ENCODE results near the gene CDK19.
A peak's percentile ranks its signal among the peaks of the same experiment; 100 is the strongest.
"Not testable (repeated sequence)": the region's sequence is repeated elsewhere in the genome, so short reads cannot be mapped to it uniquely, and the experiment has no call there.

Gene CDK19

DNA sequence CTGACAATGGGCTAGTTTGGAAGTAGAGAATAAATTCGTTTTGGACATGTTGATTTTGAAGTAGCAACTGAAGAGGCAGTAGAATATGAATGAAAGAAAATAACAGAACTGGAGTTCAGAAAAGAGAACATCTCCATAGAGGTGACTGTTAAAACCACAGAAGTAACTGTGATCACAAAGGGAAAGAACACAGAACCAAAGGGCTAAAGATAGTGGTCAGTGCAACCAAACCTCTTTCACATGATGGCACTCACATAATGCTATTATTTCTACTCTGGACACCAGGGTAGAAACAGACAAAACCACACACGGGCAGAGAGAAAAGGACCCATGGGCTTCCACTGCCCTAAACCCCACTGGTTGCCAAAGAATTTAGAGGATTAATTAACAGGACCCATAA lies 58.5 kb downstream of the CDK19 start:
- no peak for DNase-seq (ENCODE audit: low read depth)

DNA sequence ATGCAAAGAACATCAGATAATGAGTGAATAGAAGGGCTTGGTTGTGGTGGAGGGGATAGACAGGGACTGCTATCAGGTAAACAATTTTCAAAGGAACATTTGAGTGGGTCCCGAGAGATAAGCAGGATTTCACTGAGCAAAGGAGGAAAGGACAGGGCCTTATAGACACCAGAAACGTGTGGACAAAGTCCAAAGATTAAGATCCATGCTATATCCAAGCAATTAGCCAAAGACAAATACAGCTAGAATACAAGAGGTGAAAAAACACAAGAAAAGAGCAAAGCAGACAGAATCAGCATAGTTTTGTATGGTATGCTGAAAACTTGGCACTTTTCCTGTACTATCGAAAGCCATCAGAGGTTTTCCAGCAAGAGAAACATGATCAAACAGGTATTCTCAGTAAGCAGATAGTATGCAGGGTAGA lies 59.8 kb downstream of the CDK19 start:
- DNase-seq (ENCODE audit: low read depth): no peak

DNA sequence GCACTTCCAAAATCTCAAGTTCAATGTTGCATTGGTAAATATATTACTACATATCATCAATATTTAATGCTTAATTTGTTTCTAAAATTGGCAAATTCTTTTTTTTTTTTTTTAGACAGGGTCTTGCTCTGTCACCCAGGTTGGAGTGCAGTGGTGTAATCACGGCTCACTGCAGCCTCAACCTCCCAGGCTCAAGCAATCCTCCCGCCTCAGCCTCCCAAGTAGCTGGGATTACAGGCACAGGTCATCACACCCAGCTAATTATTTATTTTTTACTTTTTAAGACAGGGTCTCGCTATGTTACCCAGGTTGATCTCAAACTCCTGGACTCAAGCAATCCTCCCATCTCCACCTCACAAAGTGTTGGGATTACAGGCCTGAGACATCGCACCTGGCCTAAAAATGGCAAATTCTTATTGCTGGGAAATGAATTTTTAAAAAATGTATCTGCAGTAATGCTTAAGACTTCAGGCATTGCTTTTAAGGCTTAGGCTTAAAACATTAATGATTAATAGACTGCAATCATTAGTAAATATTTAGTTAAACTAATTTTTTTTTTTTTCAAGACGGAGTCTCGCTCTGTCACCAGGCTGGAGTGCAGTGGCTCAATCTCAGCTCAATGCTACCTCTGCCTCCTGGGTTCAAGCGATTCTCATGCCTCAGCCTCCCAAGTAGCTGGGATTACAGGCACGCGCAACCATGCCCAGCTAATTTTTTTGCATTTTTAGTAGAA lies 61.2 kb downstream of the CDK19 start:
- not testable (repeated sequence) for DNase-seq (ENCODE audit: low read depth)

DNA sequence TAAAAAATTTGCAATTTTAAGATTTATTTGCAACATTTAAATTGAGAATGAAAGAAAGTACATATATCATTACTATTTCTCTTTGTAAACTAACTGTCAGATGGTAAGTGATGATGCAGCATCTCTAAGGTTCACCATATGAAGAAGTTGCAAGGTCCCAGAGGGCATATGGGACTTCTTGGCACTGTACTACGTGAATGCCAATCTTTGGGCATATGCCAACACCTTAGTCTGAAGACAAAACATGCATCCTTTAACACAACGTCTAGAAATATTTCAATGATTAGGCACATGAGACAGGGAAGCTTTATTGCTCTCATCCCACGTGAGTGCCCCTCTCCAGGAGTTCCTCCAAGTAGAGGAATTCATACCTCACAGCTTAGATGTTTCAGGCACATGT lies 66.8 kb downstream of the CDK19 start:
- no peak for DNase-seq (ENCODE audit: low read depth)

DNA sequence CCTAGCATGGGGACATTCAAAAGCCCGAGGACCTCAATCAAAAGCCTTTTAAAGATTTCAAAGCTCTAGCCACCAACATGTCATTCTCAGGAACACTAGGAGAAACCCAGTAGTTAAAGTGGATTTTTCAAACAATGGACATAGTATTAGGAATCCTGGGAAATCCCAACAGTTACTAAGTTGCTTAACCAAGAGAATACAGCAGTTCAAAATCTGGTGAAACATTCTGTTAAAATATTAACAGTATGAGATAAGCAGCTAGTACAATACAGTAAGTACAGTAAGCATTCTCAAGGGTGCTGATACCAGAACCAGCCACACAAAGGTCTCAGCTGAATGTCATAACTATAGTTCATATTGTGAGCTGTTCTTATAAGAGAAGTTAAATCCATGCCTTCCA lies 68.6 kb downstream of the CDK19 start:
- no peak for DNase-seq (ENCODE audit: low read depth)

DNA sequence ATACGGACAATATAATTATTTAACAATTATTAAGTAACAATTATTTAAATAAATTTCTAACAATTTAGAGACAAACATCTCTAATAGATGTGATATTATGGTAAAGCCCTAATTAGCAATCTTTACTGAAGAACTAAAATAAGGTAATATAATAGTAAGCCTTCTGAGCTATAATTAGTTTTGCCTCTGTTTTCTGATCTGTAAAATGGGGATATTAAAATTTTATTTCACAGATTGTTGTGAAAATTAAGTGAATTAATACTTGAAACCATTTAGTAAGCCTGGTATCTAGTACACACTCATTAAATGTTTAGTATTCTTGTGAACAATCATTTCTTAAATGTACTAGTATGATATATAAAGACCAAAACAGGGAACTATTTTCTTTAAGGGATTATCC lies 70.3 kb downstream of the CDK19 start:
- DNase-seq (ENCODE audit: low read depth): no peak

DNA sequence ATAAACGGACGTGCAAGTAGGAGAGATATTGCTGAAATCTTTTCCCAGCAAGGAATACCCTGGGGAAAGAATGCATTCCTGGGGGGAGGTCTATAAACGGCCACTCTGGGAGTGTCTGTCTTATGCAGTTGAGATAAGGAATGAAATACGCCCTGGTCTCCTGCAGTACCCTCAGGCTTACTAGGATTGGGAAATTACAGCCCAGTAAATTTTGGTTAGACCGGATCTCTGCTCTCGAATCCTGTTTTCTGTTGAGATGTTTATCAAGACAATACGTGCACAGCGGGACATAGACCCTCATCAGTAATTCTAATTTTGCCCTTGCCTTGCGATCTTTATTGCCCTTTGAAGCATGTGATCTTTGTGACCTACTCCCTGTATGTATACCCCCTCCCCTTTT lies 72.7 kb downstream of the CDK19 start:
- DNase-seq (ENCODE audit: low read depth): not testable (repeated sequence)

DNA sequence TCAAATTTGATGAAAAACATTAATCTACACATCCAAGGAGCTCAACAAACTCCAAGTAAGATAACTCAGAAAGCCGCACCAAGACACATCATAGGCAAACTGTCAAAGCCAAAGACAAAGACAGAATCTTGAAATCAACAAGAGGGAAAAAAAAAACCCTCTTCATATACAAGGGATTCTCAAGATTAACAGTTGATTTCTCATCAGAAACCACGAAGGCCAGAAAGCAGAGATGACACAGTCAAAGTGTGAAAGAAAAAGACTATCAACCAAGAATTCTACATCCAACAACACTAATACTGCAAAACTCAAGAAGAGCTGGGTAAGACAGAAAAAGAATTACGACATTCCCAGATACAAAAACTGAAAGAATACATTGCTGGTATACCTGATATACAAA lies 73.8 kb downstream of the CDK19 start:
- DNase-seq (ENCODE audit: low read depth): no peak

DNA sequence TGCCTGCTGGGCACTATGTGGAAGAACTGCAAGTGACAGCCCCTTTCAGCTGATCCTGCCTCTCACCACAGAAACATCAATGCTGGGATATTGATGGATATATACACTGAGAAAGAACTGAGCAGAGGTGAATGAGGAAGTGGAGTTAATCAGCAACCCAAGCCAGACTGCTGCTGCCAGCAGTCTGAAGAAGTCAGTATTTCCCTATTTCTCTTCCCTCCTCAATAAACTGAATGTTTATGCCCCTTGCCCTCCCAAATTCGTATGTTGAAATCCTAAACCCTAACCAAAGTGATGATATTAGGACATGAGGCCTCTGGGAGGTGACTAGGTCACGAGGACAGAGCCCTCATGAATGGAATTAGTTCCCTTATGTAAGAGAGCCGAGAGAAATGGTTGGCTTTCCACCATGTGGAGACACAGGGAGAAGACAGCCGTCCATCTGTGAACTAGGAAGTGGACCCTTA lies 76.3 kb downstream of the CDK19 start:
- no peak for DNase-seq (ENCODE audit: low read depth)

DNA sequence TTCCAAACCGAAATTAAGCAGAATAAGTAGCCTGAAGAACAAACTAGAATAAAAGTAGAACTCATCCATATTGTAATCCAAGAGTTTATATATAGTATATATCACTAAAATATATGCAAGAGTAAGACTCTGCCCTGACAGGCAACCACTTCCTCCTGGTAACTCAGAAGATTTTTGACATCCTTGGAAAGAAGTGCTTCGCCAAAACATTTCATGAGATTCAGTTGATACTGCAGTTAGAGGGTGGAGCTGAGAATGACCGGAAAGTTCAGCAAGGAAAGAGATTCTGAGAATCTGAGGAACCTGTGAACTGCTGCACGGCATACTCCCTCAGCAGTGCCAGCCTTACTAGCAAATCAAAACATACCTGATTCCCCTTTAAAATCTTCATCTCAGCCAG lies 79.6 kb downstream of the CDK19 start:
- DNase-seq (ENCODE audit: low read depth): no peak

DNA sequence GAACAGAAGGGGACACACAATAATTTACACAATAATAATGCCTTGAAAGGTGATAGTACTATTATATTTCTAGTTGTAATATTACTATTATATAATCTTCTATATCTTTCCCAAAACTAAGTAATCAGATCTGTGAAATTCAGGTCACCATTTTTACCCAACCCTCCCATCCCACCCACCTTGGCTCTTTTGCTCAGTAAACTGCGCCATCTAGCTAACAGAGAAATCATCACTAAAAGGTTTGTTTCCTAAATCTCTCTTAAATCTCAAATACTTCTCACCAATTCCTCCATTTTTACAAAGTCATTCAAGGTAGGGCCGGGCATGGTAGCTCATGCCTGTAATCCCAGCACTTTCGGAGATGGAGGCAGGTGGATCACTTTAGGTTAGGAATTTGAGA lies 83.4 kb downstream of the CDK19 start:
- DNase-seq (ENCODE audit: low read depth): no peak

DNA sequence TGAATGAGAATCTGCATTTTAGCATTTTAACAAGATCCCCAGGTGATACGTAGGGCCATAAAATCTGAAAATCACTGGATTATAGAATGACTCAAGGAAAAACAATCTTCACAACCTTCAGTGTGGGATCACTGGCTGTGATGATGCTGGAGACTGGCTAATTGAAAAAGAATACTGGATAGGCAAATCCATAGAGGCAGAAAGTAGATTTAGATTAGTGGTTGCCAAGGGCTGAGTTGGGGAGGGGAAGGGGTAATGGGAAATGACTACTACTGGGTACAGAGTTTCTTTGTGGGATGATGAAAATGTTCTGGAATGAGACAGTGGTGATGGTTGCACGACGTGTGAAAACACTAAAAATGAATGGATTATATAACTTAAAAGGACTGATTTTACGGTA lies 84.1 kb downstream of the CDK19 start:
- peak; percentile 13 for DNase-seq (ENCODE audit: low read depth)

DNA sequence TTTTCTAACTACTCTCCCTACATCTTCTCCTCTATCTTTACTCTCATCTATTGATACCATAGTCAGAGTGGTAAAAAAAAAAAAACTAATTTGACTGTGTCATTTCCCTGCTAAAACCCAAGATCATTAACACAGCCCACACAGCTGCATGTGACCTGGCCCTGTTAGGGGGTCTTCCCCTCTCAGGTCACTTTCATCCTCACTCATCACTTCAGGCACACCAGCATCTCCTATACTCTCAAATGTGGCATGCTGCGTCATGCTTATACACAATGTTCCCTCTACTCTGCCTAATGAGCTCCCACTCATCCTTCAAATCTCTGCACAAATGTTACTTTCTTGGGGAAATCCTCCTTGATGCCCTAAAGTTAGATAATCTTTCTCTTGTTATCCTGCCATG lies 86.8 kb downstream of the CDK19 start:
- DNase-seq (ENCODE audit: low read depth): no peak

DNA sequence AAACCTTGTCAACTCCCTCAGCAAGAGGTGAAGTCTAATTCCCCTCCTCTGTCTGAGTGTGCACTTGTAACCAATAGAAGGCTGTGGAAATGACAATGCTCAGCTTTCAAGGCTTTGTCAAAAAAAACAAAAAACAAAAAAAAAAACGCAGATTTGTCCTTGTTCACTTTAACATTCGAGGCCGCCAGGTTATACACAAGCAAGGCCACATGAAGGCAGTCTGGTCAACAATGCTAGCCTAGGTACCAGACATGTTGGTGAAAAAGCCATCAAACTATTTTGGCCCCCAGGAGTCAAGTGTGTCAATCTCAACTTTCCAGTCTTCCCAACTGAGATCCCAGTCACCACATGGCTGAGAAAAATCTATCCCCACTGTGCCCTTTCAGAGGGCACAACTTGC lies 92.3 kb downstream of the CDK19 start:
- DNase-seq (ENCODE audit: low read depth): no peak

DNA sequence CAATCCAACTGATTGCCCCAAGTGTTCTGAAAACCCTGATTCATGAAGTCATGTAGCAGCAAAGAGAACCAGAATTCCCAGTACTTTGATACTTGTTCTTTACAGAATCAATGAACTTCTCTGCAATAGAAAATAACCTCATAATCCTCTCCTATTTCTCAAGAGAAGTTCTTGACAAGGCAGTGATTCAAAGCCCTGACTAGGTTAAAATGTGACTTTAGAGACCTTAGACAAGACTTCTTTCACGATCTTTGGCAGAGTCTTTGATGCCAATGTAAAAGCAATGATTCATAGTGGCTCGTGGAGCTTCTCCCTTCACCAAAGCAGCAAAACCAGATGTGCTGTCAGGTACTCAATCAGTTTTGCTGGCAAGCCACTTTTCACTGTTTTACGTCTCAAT lies 95.2 kb downstream of the CDK19 start:
- DNase-seq (ENCODE audit: low read depth): no peak

DNA sequence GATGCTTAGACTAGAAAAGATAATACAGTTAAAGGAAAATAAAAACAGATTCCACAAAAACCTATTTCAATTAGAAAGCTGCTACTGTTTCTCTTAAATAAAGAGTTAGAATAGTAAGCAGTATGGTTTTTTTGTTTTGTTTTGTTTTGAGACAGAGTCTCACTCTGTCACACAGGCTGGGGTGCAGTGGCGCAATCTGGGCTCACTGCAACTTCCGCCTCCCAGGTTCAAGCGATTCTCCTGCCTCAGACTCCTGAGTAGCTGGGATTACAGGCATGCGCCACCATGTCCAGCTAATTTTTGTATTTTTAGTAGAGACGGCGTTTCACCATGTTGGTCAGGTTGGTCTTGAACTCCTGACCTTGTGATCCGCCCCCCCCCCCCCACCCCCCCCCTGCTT lies 95.7 kb downstream of the CDK19 start:
- not testable (repeated sequence) for DNase-seq (ENCODE audit: low read depth)

DNA sequence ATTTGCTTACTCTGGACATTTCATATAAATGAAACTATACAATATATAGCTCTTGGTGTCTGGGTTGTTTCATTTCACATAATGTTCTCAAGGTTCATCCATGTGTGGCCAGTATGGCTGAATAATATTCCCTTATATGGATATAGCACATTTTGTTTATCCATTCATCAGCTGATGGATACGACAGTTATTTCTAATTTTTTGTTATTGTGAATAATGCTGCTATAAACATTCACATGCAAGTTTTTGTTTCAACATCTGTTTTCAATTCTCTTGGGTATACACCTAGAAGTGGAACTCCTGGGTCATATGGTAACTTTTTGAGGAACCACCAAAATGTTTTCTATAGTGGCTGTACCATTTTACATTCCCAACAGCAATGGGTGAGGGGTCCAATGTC lies 101.1 kb downstream of the CDK19 start:
- DNase-seq (ENCODE audit: low read depth): no peak

DNA sequence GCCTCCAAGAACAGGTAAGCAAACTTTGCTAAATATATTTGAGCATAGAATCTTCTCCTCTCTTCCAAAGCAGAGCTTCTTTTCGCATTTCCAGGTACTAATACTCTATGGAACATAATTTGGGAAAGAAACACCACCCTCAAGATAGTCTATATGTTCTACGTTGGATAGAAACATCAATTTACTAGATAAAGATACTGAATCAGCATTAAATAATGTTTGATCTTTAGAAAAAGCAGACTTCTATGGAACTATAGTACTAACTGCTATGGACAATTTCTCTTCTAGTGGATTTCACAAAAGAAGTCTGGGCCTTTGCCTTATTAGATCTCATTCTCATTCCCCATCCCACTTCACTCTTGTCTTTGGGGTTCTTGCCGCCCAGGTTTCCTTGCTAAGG lies 103.0 kb downstream of the CDK19 start:
- no peak for DNase-seq (ENCODE audit: low read depth)

DNA sequence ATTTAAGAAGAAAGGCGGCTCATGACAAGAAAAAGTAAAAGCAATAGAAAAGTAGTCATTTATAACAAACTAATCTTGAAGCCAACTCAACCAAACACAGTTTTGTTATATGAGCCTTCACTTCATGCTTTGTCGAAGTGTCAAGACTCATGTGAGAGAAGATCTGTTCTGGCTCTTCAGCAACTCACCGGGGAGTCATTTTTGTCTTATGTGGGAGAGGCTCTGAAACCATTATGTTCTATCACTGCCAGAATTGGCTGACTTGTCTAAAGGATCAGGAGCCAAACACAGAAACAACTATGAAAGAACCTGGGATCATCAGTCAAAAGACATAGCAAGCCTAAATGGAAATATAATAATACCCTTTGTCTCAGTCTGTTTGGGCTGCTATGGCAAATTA lies 105.2 kb downstream of the CDK19 start:
- no peak for DNase-seq (ENCODE audit: low read depth)

DNA sequence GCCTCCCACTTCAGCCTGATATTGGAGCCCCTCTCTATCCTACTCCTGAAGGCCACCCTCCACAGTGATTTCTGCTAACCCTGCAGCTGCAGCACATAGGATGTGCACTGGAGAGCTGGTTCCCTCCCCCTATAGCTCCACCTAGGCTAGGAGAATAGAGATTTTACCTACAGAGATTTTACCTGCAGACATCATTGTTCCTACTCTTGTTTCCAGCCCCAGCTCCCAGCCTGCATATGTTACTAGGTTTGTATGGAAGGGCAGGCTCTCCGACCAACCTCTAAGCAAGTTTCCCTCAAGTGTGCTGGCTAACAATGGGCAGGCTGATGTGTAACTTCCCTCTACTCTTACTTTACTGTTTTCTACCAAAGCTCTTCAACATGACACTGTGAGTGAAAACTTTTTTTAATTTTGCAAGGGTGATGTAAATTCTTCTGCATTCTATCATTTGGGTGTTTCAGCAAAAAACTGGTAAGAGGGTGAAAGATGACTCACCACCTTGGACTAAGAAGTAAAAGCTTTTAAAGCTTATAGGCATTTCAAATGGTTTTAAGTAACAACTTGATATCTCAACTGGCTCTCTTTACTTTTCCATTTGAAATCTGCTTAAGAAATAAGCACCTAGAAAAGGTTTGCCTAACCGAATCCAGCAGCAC lies 106.8 kb downstream of the CDK19 start:
- DNase-seq (ENCODE audit: low read depth): peak; percentile 45

DNA sequence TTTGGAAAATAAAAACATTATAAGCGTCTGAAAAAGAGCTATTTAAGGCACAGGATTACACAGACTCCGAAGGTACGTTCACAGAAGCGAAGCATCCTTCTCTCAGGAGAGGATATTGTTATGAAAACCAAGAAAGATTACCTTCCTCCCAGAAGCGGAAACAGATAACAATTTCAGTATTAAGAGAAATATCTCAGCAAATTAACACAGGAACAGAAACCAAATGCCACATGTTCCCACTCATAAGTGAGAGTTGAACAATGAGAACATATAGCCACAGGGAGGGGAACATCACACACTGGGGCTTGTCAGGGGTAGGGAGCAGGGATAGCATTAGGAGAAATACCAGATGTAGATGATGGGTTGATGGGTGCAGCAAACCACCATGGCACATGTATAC lies 109.7 kb downstream of the CDK19 start:
- no peak for DNase-seq (ENCODE audit: low read depth)

DNA sequence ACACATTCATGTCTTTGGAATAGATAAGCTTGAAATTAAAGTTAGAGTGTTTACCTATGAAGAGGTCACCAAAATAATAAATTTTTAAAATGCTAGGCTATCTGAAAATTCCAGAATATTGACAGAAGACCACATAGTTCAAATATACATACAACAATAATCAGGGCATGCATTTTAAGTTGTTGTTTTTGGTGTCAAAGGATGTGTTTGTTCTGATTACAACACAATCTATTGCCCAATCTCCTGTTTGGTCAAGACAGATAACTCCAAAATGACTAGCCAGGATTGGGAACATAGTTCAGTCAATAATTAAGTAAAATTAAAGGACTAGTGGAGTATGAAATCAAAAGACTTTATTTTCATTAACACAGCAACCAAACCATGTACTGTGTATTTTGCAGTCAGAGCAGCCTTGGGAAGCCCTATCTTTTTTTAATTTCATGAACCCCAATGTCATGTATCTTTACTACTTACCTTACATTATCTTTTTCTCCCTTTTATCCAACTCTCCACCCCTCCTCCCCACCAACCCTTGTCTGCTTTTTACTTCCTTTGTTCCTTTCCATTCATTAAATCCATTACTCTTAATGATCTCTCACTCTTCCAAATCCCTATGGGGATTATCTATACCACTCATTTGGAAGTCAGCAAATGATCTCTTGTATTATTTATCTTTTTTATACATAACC lies 111.2 kb downstream of the CDK19 start:
- no peak for DNase-seq (ENCODE audit: low read depth)

All from stromal cell of bone marrow (primary cell).